GM23338 (cell line): ENCODE measurements around the gene PRKCD. TPM values are rescaled to one million over a fixed set of nuclear protein-coding genes. Genes with fewer than 3 reads are reported as not detected.

ENCODE experiments used
- ATAC-seq: fragments of 200-7000 bp; cut with Tn5 transposase; 3 replicates; pipeline ENCODE4 v1.9.1; 2020
- DNase-seq: peaks from one replicate; pipeline ENCODE4 v3.0.0-alpha.2; 2015; ENCODE audit warnings: low spot score
- H2AFZ ChIP-seq: fragments of 200-600 bp; sonication (generic); 2 replicates; pipeline ENCODE4 v1.8.0; 2016; ENCODE audit warnings: antibody characterized with exemption, mild to moderate bottlenecking, moderate library complexity
- H3F3A ChIP-seq: fragments of 200-600 bp; sonication (generic); replicated peaks from 2 replicates; pipeline ENCODE4 v1.8.0; 2017; ENCODE audit warnings: antibody characterized with exemption, mixed run types, low read depth
- H3K27ac ChIP-seq: fragments of 200-600 bp; sonication (generic); 2 replicates; pipeline ENCODE4 v1.6.1; 2016; ENCODE audit warnings: low read depth
- H3K27me3 ChIP-seq: fragments of 200-600 bp; sonication (generic); 2 replicates; pipeline ENCODE4 v1.8.0; 2016; ENCODE audit warnings: mild to moderate bottlenecking, mixed run types, moderate library complexity; ENCODE audit not compliant: insufficient read depth
- H3K36me3 ChIP-seq: fragments of 200-600 bp; sonication (generic); 2 replicates; pipeline ENCODE4 v1.8.0; 2016; ENCODE audit warnings: mild to moderate bottlenecking; ENCODE audit not compliant: insufficient read depth
- H3K4me1 ChIP-seq: fragments of 200-600 bp; sonication (generic); 2 replicates; pipeline ENCODE4 v1.8.0; 2016; ENCODE audit warnings: mild to moderate bottlenecking, moderate library complexity; ENCODE audit not compliant: insufficient read depth
- H3K4me2 ChIP-seq: fragments of 200-600 bp; sonication (generic); 2 replicates; pipeline ENCODE4 v1.7.1; 2017; ENCODE audit warnings: mixed run types
- H3K4me3 ChIP-seq: fragments of 200-600 bp; sonication (generic); 2 replicates; pipeline ENCODE4 v1.6.1; 2016; ENCODE audit warnings: mixed run types
- H3K79me2 ChIP-seq: fragments of 200-600 bp; sonication (generic); replicated peaks from 2 replicates; pipeline ENCODE4 v1.8.0; 2017; ENCODE audit warnings: mild to moderate bottlenecking; ENCODE audit not compliant: insufficient read depth
- H3K9me2 ChIP-seq: fragments of 200-600 bp; sonication (generic); 2 replicates; pipeline ENCODE4 v1.8.0; 2017; ENCODE audit not compliant: insufficient read depth
- H4K20me1 ChIP-seq: fragments of 200-600 bp; sonication (generic); replicated peaks from 2 replicates; pipeline ENCODE4 v1.8.0; 2017; ENCODE audit warnings: mild to moderate bottlenecking; ENCODE audit not compliant: insufficient read depth
- H3K27ac Mint-ChIP-seq: 2 replicates; pipeline ENCODE4 v1.8.0; 2020; ENCODE audit warnings: inconsistent platforms, mild to moderate bottlenecking, moderate library complexity, mixed read lengths
- H3K27me3 Mint-ChIP-seq: 3 replicates; pipeline ENCODE4 v1.8.0; 2022; ENCODE audit warnings: low read depth, mild to moderate bottlenecking, moderate library complexity, mixed read lengths, inconsistent platforms; ENCODE audit not compliant: insufficient read depth, poor library complexity
- H3K36me3 Mint-ChIP-seq: 3 replicates; pipeline ENCODE4 v1.8.0; 2021; ENCODE audit warnings: low read depth, mild to moderate bottlenecking, inconsistent platforms, moderate library complexity, mixed read lengths
- H3K4me1 Mint-ChIP-seq: 3 replicates; pipeline ENCODE4 v1.8.0; 2020; ENCODE audit warnings: mild to moderate bottlenecking, inconsistent platforms, mixed read lengths
- H3K4me3 Mint-ChIP-seq: 3 replicates; pipeline ENCODE4 v1.8.0; 2021; ENCODE audit warnings: moderate library complexity, mild to moderate bottlenecking, inconsistent platforms, mixed read lengths
- H3K9me3 Mint-ChIP-seq: 3 replicates; pipeline ENCODE4 v1.8.0; 2020; ENCODE audit warnings: moderate library complexity, mild to moderate bottlenecking, inconsistent platforms, mixed read lengths
- ETS1 ChIP-seq: IDR thresholded peaks from 2 replicates; pipeline ENCODE4 v1.6.1; 2016; ENCODE audit warnings: antibody characterized with exemption
- EZH2 ChIP-seq: fragments of 200-600 bp; sonication (generic); IDR thresholded peaks from one replicate; pipeline ENCODE4 v1.8.0; 2017; ENCODE audit warnings: antibody characterized with exemption, mild to moderate bottlenecking, low read depth; ENCODE audit not compliant: unreplicated experiment
- POLR2AphosphoS5 ChIP-seq: IDR thresholded peaks from 2 replicates; pipeline ENCODE4 v1.6.1; 2016; ENCODE audit warnings: antibody characterized with exemption, low read depth
- polyA plus RNA-seq: library from polyadenylated mRNA; unstranded; fragments of >200 nt; fragmentation: Nextera tagmentation; extraction: Ambion mirVana; gene quantifications from 2 replicates; pipeline ENCODE4 v1.2.1, GENCODE V29; 2016
- total RNA-seq: library from RNA; depleted of rRNA; stranded (reverse); fragments of >200 nt; shearing (Covaris generic); gene quantifications from 2 replicates; pipeline ENCODE4 v1.2.3, GENCODE V29; 2014
- TF ChIP-seq, protein P1 (sequence below): fragments of 250-450 bp; sonication (Bioruptor Pico); IDR thresholded peaks from 2 replicates; pipeline ENCODE4 v1.5.0; 2020; ENCODE audit warnings: mild to moderate bottlenecking, moderate library complexity

Gene PRKCD
- total and polyA plus RNA-seq, 2 experiments from 2014 or later = 11.3 to 11.8 TPM

DNA sequence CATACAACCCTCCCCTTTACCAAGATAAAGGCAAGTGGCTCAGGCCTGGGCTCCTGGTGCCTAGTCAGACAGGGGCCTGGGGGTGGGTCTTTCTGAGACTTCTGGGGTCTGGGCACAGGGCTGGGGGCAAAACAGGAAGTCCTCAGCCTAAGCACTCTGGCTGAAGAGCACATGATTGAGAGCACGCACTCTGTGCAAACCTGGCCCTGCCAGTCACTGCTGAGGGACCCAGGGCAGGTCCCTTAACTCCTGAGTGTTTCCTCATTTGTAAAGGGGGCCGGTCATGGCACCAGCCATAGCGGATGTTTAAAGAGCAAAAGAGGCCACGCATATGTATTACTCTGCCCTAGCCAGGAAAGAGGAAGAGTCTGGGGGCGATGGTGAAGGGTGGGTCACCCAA, 78.8 kb downstream of the PRKCD start (continued):
- TF ChIP-seq, protein P1, sequence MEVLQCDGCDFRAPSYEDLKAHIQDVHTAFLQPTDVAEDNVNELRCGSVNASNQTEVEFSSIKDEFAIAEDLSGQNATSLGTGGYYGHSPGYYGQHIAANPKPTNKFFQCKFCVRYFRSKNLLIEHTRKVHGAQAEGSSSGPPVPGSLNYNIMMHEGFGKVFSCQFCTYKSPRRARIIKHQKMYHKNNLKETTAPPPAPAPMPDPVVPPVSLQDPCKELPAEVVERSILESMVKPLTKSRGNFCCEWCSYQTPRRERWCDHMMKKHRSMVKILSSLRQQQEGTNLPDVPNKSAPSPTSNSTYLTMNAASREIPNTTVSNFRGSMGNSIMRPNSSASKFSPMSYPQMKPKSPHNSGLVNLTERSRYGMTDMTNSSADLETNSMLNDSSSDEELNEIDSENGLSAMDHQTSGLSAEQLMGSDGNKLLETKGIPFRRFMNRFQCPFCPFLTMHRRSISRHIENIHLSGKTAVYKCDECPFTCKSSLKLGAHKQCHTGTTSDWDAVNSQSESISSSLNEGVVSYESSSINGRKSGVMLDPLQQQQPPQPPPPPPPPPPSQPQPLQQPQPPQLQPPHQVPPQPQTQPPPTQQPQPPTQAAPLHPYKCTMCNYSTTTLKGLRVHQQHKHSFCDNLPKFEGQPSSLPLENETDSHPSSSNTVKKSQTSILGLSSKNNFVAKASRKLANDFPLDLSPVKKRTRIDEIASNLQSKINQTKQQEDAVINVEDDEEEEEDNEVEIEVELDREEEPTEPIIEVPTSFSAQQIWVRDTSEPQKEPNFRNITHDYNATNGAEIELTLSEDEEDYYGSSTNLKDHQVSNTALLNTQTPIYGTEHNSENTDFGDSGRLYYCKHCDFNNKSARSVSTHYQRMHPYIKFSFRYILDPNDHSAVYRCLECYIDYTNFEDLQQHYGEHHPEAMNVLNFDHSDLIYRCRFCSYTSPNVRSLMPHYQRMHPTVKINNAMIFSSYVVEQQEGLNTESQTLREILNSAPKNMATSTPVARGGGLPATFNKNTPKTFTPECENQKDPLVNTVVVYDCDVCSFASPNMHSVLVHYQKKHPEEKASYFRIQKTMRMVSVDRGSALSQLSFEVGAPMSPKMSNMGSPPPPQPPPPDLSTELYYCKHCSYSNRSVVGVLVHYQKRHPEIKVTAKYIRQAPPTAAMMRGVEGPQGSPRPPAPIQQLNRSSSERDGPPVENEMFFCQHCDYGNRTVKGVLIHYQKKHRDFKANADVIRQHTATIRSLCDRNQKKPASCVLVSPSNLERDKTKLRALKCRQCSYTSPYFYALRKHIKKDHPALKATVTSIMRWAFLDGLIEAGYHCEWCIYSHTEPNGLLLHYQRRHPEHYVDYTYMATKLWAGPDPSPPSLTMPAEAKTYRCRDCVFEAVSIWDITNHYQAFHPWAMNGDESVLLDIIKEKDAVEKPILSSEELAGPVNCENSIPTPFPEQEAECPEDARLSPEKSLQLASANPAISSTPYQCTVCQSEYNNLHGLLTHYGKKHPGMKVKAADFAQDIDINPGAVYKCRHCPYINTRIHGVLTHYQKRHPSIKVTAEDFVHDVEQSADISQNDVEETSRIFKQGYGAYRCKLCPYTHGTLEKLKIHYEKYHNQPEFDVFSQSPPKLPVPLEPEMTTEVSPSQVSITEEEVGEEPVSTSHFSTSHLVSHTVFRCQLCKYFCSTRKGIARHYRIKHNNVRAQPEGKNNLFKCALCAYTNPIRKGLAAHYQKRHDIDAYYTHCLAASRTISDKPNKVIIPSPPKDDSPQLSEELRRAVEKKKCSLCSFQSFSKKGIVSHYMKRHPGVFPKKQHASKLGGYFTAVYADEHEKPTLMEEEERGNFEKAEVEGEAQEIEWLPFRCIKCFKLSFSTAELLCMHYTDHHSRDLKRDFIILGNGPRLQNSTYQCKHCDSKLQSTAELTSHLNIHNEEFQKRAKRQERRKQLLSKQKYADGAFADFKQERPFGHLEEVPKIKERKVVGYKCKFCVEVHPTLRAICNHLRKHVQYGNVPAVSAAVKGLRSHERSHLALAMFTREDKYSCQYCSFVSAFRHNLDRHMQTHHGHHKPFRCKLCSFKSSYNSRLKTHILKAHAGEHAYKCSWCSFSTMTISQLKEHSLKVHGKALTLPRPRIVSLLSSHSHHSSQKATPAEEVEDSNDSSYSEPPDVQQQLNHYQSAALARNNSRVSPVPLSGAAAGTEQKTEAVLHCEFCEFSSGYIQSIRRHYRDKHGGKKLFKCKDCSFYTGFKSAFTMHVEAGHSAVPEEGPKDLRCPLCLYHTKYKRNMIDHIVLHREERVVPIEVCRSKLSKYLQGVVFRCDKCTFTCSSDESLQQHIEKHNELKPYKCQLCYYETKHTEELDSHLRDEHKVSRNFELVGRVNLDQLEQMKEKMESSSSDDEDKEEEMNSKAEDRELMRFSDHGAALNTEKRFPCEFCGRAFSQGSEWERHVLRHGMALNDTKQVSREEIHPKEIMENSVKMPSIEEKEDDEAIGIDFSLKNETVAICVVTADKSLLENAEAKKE (CRISPR knock-in tag) = no peak

- Histone ChIP-seq H4K20me1 (peaks cover 84% of the 10 kb centered on the region), H2AFZ (no peak overlapping the region), H3K4me1 (peaks cover 38% of the 10 kb centered on the region), H3K27me3 (no peaks in the 10 kb centered on the region), H3K9me2 (no peaks in the 10 kb centered on the region), H3F3A (peaks cover 44% of the 10 kb centered on the region), H3K27ac (peak overlapping the region; percentile 55), H3K4me2 (no peak overlapping the region), H3K36me3 (peaks cover 47% of the 10 kb centered on the region), H3K79me2 (peaks cover 92% of the 10 kb centered on the region), H3K4me3 (no peak overlapping the region)
- H3K36me3 Mint-ChIP-seq = peaks cover 90% of the 10 kb centered on the region
- ATAC-seq = no peak
- H3K4me3 Mint-ChIP-seq = no peak overlapping the region
- no peak for DNase-seq
- peaks cover 62% of the 10 kb centered on the region for H3K4me1 Mint-ChIP-seq
- H3K27me3 Mint-ChIP-seq = peaks cover 12% of the 10 kb centered on the region
- TF ChIP-seq POLR2AphosphoS5 = peak; percentile 51; the same call in 1 of the 2 replicates
- TF ChIP-seq EZH2 = no peak
- TF ChIP-seq ETS1 = no peak
- H3K9me3 Mint-ChIP-seq = no peaks in the 10 kb centered on the region
- H3K27ac Mint-ChIP-seq = peak overlapping the region; percentile 89
Measured at GRCh38 chr3:53240989-53241972, 80.3 kb downstream of the PRKCD start.
